Activated T-helper 17 cell treated with anti-CD3 and anti-CD28 coated beads, Interleukin-2, amount 50 U/mL, for 72 hours (primary cell): Measurements from ENCODE around the gene MAP3K20. TPM values are rescaled to one million over a fixed set of nuclear protein-coding genes. Genes with fewer than 3 reads are reported as not detected.
"Not testable (repeated sequence)": the region's sequence is repeated elsewhere in the genome, so short reads cannot be mapped to it uniquely, and the experiment has no call there.

ENCODE experiments used
- ATAC-seq: fragments of 150-1000 bp; cut with Tn5 transposase; replicated peaks from 2 replicates; pipeline ENCODE4 v1.10.0; 2021; ENCODE audit warnings: mild to moderate bottlenecking, moderate library complexity
- H3K27ac Mint-ChIP-seq: one replicate; pipeline ENCODE4 v1.8.0; 2022; ENCODE audit warnings: mixed read lengths
- H3K27me3 Mint-ChIP-seq: one replicate; pipeline ENCODE4 v1.8.0; 2022; ENCODE audit warnings: mixed read lengths
- H3K36me3 Mint-ChIP-seq: one replicate; pipeline ENCODE4 v1.8.0; 2022; ENCODE audit warnings: low read depth, mild to moderate bottlenecking, mixed read lengths
- H3K4me1 Mint-ChIP-seq: one replicate; pipeline ENCODE4 v1.8.0; 2022; ENCODE audit warnings: mixed read lengths
- H3K4me3 Mint-ChIP-seq: one replicate; pipeline ENCODE4 v1.8.0; 2022; ENCODE audit warnings: mild to moderate bottlenecking, mixed read lengths
- H3K9me3 Mint-ChIP-seq: one replicate; pipeline ENCODE4 v1.8.0; 2022; ENCODE audit warnings: mixed read lengths
- total RNA-seq, 2 donors: library from RNA; stranded (reverse); gene quantifications; one replicate each; pipeline ENCODE4 v1.2.3, GENCODE V29; 2022

The MAP3K20 gene
- total RNA-seq, 2 donors from 2014 or later, result 11.9 to 21.9 TPM

DNA sequence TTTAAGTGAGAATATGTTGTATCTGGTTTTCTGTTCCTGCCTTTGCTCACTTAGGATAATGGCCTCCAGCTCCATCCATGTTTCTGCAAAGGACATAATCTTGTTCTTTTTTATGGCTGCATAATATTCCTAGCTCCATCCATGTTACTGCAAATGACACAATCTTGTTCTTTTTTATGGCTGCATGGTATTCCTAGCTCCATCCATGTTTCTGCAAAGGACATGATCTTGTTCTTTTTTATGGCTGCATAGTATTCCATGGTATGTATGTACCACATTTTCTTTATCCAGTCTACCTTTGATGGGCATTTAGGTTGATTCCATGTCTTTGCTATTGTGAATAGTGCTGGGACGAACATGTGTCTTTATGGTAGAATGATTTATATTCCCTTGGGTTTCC lies 87.7 kb downstream of the MAP3K20 start:
- not testable (repeated sequence) for ATAC-seq, H3K9me3 Mint-ChIP-seq, H3K27me3 Mint-ChIP-seq, H3K4me3 Mint-ChIP-seq, H3K36me3 Mint-ChIP-seq, H3K4me1 Mint-ChIP-seq, H3K27ac Mint-ChIP-seq

DNA sequence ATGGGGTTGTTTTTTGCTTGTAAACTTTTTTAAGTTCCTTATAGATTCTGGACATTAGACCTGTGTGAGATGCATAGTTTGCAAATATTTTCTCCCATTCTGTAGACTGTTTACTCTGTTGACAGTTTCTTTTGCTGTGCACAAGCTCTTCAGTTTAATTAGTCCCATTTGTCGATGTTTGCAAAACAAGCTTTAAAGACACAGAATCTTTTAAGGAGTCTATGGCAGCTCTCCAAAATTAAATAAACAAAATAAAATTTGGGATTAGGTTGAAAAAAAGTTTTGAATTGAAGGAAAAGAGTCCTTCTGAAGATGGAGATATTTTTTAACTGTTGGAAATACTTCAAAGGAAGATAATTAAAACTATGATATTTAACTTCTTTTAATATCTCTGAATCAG lies 88.8 kb downstream of the MAP3K20 start:
- Mint-ChIP-seq H3K9me3 (no peaks in the 10 kb centered on the region), H3K4me3 (no peak overlapping the region), H3K27me3 (no peaks in the 10 kb centered on the region), H3K36me3 (no peaks in the 10 kb centered on the region), H3K4me1 (no peaks in the 10 kb centered on the region), H3K27ac (no peak overlapping the region)
- no peak for ATAC-seq

DNA sequence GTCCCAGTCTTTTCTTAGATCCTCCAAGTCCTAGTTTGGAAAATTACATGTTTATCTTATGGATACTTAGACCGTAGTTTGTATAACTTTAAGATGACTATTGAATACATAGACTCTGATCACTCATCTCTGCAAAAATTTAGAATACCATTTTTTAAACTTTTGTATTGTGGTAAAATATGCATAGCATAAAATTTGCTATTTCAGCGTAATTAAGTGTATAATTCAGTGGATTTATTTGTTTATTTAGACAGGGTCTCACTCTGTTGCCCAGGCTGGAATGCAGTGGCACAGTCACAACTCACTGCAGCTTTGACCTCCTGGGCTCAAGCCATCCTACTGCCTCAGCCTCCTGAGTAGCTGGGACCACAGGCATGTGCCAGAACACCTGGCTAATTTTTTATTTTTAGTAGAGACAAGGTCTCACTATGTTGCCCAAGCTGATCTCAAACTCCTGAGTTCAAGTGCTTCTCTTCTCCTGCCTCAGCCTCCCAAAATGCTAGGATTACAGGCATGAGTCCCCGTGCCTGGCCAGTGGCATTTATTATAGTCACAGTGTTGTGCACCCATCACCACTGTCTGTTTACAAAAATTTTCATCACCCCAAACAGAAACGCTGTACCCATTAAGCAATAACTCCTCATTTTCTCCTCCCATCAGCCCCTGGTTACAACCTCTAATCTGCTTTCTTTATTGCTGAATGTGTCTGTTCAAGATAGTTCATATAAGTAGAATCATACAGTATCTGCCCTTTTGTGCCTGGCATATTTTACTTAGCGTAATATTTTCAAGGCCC lies 90.0 kb downstream of the MAP3K20 start:
- H3K27me3 Mint-ChIP-seq, result no peaks in the 10 kb centered on the region
- ATAC-seq, result no peak
- no peak overlapping the region for H3K27ac Mint-ChIP-seq
- H3K4me1 Mint-ChIP-seq, result no peaks in the 10 kb centered on the region
- H3K36me3 Mint-ChIP-seq, result no peaks in the 10 kb centered on the region
- H3K4me3 Mint-ChIP-seq, result no peak overlapping the region
- no peaks in the 10 kb centered on the region for H3K9me3 Mint-ChIP-seq

DNA sequence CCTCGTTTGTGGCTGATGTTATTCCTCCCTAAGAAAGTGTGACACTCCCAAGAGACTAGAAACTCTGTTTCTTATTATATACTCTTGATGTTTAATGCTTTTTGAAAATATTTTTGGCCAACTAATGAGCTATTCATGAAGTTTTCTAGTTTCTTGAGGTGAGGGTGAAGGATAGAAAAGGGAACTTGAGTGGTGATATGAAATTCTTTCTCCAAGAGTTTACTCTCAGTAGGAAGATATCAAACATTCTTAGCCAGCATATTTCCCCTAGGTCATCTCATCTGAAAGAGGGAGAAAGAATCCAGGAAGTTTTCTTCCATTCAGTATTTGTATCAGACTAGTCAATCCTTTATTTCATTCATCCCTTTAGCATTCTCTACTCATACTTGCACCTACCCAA lies 95.7 kb downstream of the MAP3K20 start:
- no peak overlapping the region for H3K4me3 Mint-ChIP-seq
- no peaks in the 10 kb centered on the region for H3K4me1 Mint-ChIP-seq
- peaks cover 3% of the 10 kb centered on the region for H3K27me3 Mint-ChIP-seq
- no peak overlapping the region for H3K27ac Mint-ChIP-seq
- H3K9me3 Mint-ChIP-seq, result no peaks in the 10 kb centered on the region
- H3K36me3 Mint-ChIP-seq, result no peaks in the 10 kb centered on the region
- no peak for ATAC-seq

DNA sequence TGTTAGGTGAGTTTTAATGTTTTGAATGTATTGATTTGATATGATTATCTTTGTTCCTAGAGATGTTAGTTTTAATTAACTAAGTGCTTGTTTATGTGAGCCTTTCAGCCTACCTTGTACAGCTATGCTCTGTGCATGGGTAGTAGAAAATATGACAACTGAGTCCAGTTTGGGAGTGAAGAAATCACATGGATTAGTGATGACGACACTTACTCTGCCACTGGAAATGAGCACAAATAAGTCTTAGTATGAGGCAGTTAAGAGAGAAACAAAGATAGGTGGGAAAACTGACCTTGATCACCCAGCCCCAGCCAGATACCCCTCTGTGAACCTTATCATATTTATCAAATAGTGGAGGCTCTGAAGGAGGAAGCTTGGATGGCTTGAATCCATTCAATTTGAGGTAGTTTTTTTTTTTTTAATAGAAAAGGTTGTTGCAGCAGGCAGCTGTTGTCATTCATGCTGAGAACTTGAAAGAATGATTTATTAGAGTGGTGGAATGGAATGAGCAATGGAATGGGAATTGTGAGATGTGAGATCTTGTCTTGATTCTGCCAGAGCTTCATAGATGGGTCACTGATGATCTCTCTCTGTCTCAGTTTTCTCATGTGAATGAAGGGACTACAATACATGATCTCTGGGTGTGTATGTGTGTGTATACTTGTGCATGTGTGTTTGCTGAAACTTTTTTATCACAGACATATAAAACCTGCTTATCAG lies 96.4 kb downstream of the MAP3K20 start:
- ATAC-seq, result no peak
- H3K4me1 Mint-ChIP-seq, result no peaks in the 10 kb centered on the region
- H3K4me3 Mint-ChIP-seq, result no peak overlapping the region
- H3K36me3 Mint-ChIP-seq, result no peaks in the 10 kb centered on the region
- H3K27ac Mint-ChIP-seq, result no peak overlapping the region
- peaks cover 8% of the 10 kb centered on the region for H3K27me3 Mint-ChIP-seq
- no peaks in the 10 kb centered on the region for H3K9me3 Mint-ChIP-seq

DNA sequence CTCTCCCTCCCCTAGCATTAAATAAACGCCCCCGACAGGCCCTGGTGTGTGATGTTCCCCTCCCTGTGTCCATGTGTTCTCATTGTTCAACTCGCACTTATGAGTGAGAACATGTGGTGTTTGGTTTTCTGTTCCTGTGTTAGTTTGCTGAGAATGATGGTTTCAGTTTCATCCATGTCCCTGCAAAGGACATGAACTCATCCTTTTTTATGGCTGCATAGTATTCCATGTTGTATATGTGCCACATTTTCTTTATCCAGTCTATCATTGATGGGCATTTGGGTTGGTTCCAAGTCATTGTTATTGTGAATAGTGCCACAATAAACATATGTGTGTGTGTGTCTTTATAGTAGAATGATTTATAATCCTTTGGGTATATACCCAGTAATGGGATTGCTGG lies 98.7 kb downstream of the MAP3K20 start:
- H3K36me3 Mint-ChIP-seq, H3K27ac Mint-ChIP-seq, H3K9me3 Mint-ChIP-seq, H3K4me1 Mint-ChIP-seq, ATAC-seq, H3K4me3 Mint-ChIP-seq, H3K27me3 Mint-ChIP-seq: not testable (repeated sequence)

DNA sequence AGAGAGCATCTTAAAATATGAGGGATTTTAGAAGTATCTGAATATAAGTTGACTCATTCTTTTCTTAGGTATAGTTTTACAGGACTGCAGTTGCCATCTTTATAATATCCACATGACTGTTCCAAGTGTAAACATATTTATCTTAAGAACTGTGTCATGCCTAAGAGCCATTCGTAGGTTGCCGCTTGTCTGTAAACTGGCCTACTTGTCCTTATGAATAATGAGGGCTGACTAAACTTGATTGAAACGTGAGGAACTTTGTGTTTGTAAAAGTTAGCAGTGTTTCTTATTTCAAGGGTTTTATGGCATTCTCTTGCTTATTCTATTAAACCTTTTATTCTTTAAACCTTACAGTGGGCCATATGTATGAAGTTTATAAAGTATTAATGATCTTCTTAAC lies 99.6 kb downstream of the MAP3K20 start:
- Mint-ChIP-seq H3K27ac (no peak overlapping the region), H3K4me3 (no peak overlapping the region), H3K36me3 (no peaks in the 10 kb centered on the region), H3K4me1 (no peaks in the 10 kb centered on the region), H3K27me3 (peaks cover 8% of the 10 kb centered on the region), H3K9me3 (no peaks in the 10 kb centered on the region)
- no peak for ATAC-seq

DNA sequence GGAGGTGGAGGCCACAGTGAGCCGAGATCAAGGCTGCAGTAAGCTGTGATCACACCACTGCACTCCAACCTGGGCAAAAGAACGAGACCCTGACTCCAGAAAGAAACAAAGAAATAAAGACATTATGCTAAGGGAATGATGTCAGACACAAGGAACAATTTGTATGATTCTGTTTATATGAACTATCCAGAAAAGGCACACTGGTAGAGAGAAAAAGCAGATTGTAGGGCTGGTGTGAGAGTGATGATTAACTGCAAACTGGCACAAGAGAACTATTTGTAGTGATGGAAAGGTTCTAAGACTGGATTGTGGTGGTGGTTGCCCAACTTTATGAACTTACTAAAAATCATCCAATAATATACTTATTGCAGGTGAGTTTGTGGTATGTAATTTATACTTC lies 106.3 kb downstream of the MAP3K20 start:
- ATAC-seq, result no peak
- Mint-ChIP-seq H3K4me1 (no peaks in the 10 kb centered on the region), H3K36me3 (no peaks in the 10 kb centered on the region), H3K4me3 (no peak overlapping the region), H3K9me3 (no peaks in the 10 kb centered on the region), H3K27ac (no peak overlapping the region), H3K27me3 (no peaks in the 10 kb centered on the region)

DNA sequence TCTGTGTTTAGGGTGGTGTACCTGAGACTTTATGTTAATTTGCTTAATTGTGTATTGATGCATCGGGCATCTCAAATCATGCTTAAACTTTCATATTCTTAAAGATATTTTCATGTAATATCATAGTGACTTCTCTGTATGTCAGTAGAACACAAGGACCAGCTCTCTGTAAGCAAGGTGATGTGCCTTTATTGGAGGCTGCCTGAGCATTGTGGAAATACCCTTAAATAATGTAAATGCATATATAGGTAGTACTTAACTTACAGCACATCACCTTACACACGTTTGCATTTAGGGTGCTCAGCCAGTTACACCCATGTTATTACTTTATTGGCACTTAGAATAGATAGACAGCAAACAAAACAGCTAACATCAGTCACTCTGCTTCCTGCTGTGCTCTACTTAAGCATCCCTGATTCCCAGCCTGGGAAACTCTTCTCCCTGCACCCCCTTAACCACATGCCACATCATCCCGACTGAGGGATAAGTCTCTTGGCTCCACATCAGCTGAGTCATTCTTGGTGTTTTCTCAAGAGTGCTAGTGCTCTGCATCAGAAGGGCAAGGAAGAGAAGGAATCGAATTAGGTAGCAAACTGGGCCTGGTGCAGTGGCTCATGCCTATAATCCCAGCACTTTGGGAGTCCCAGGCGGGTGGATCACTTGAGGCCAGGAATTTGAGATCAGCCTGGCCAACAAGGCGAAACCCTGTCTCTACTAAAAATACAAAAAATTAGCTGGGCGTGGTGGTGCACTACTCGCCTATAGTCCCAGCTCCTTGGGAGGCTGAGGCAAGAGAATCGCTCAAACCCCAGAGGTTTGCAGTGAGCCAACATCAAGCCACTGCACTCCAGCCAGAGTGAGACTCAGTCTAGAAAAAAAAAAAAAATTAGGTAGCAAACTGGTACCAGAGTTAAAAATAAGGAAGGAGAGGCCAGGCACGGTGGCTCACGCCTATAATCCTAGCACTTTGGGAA lies 108.7 kb downstream of the MAP3K20 start:
- Mint-ChIP-seq H3K36me3 (no peaks in the 10 kb centered on the region), H3K4me3 (no peak overlapping the region), H3K9me3 (no peaks in the 10 kb centered on the region), H3K4me1 (no peaks in the 10 kb centered on the region), H3K27ac (no peak overlapping the region), H3K27me3 (no peaks in the 10 kb centered on the region)
- ATAC-seq, result no peak

DNA sequence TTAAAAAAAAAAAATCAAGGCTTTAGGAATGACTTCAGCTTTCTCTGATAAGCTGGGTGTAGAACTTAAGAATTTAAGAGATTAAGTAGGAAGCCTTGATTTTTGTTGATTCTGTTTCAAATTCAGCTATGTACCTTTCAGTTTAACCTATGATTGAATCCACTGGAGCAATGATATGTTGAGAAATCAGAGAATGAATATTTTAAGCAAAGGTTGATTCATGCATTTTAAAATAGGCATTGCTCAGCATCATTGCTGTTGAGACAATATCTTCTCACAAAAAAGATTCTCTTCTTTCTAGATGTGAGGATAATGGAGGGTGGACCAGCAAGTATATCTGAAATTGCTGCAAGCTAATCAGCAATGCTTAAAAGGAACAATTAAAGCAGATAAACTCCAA lies 109.8 kb downstream of the MAP3K20 start:
- Mint-ChIP-seq H3K4me3 (no peak overlapping the region), H3K27ac (no peak overlapping the region), H3K4me1 (no peaks in the 10 kb centered on the region), H3K27me3 (no peaks in the 10 kb centered on the region), H3K9me3 (no peaks in the 10 kb centered on the region), H3K36me3 (no peaks in the 10 kb centered on the region)
- no peak for ATAC-seq

DNA sequence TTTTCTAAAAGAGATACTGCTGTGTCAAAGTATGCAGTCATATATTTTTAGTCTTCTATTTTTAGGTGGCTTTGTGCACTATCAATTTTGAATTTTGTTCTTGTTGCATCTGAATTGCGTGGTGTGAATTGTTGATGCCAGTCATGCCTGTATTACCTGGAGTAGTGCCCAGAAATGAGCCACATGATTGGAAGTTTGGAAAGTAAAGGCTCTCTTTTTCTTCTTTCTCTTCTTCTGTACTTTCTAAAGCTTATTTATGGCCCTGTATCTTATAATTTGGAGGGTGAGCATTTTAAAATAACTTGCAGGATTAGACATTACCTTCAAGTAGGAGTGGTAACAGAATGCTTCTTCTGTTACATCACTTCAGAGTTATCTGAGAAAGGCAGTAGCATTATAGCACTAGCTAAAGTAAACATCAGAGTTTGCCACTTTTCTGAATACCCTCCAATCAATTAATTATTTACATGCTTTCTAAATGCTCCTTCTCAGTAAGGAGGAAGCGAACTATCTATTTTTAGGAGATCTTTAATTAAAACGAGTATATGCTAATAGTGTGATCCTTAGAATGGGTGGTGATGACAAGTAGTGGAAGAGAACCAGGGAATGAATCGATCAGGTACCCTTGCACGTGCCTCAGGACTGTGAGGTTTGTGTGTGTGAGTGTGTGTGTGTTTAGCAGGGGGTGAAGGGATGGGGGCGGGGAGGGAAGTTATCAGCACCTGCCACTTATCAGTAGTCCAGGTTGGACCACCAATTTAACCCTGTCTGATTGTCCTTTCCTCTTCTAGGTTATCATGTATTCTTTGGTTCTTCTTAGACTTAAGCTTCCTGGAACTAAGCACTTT lies 112.5 kb downstream of the MAP3K20 start:
- Mint-ChIP-seq H3K4me1 (no peaks in the 10 kb centered on the region), H3K9me3 (no peaks in the 10 kb centered on the region), H3K27ac (no peak overlapping the region), H3K36me3 (no peaks in the 10 kb centered on the region), H3K27me3 (no peaks in the 10 kb centered on the region), H3K4me3 (no peak overlapping the region)
- no peak for ATAC-seq

DNA sequence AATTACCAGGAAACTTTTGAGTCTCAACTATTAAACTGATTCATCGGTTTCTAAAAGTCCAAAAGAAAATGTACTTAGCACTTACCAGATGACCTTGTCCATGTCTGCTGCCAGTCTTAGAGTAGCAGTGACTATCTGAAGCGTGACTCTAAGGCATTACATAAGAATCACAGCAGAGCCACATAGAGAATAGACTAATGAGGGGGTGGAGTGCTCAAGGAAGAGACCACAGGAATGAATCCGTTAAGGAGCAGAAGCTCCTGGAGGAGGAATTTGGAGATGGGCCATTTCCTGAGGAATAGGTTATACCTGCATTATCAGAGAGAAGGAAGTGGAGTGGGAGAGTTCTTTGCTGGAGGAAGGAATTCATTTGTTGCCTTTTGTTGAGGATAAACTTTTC lies 116.0 kb downstream of the MAP3K20 start:
- Mint-ChIP-seq H3K4me3 (no peak overlapping the region), H3K27ac (no peak overlapping the region), H3K27me3 (no peaks in the 10 kb centered on the region), H3K9me3 (no peaks in the 10 kb centered on the region), H3K36me3 (no peaks in the 10 kb centered on the region), H3K4me1 (no peaks in the 10 kb centered on the region)
- no peak for ATAC-seq

DNA sequence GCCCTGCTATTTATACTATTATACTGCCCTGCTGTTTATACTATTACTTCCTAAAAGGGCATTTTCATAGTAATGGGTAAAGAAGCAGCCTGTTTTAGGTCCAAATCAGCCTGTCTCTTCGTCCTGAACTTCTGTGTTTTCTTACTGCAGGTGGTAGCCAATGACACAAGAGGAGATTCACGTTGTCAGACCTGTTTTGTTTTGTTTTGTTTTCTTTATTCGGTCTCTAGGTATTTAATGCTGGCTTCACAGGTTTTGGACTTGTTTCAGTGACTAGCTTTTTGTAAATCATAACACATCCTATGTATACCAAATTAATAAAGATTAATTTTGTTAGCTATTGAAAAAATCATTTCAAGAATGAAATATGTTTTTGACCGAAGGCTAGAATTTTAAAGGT lies 116.4 kb downstream of the MAP3K20 start:
- Mint-ChIP-seq H3K9me3 (no peaks in the 10 kb centered on the region), H3K4me3 (no peak overlapping the region), H3K27ac (no peak overlapping the region), H3K36me3 (no peaks in the 10 kb centered on the region), H3K27me3 (no peaks in the 10 kb centered on the region), H3K4me1 (no peaks in the 10 kb centered on the region)
- no peak for ATAC-seq

DNA sequence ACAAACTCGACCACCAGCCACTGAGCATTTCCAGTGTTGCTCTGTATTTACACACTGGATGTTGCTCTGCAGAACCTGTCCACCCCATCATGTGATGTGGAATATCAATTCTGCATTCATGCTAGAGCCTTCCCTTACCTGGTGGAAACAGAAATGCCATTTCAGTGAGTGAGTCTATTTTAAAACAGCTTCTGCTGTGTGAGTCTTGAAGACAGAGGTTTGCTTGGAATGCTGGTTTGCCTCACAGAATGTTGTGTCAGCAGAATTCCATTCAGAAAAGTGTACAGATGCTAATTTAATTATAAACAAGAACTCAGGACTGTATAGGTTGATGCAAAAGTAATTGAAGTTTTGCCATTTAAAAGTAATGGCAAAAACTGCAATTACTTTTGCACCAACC lies 118.3 kb downstream of the MAP3K20 start:
- H3K4me3 Mint-ChIP-seq, result no peak overlapping the region

More for the DNA sequence above, 118.3 kb downstream of the MAP3K20 start:
- no peaks in the 10 kb centered on the region for H3K9me3 Mint-ChIP-seq
- H3K27ac Mint-ChIP-seq, result no peak overlapping the region
- no peak for ATAC-seq
- H3K4me1 Mint-ChIP-seq, result no peaks in the 10 kb centered on the region
- no peaks in the 10 kb centered on the region for H3K27me3 Mint-ChIP-seq
- peaks cover 8% of the 10 kb centered on the region for H3K36me3 Mint-ChIP-seq
